ENCODE measurements around the gene TMSB15C.
"Not testable (repeated sequence)": the region's sequence is repeated elsewhere in the genome, so short reads cannot be mapped to it uniquely, and the experiment has no call there.

TMSB15C gene

DNA sequence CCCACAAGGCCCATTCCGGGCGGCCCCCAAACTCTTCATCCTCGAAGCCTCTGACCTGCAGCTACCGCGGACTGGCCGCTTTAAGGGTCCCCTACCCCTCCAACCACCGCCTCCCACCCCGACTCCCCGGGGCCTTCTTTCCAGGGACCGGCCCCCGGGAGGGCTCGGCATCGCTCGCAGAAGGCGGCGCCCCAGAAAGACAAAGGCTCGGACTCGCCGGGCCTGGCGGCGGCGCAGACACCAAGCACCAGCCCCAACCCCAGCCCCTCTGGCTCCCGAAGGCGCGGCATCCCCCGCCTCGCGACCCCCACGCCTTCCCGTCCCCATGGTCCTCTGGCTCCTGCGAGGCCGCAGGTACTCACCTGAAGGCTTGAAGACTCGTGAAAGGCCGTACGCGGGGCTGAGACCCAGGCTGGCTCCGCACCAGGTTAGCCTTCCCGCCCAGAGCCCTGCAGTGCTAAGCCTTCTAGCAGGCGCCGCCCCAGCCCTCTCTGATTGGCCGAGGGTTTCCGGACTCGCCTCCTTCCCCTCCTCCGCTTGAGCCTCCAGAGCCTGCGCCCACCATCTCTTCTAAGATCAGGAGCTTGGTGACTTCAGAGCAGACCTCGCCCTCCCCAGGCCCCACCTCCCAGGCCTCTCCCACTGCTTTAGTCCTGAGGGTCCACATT is at the start of gene TMSB15C:
TSS of gene TMSB15C (minus strand) at position 459 of the 668 bp plus-strand sequence.
- DNase-seq: not testable (repeated sequence)

DNA sequence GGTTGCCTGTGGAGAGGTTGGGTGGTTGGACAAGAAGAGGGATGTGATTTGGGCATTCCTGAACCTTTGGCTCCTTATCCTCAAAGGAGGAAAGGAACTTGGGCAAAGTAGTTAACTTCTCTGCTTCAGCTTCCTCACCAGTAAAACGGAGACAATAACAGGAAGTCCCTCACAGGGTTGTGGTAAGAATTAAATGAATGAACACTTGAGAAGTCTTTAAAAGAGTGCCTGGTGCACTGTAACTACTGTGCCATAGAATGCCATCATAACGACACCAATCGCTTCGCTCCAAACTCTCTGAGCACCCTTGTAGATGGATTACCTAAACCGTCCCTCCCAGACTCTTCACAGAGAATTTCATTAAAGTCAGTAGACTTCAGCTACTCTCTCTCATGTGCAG is 46.8 kb upstream of the TMSB15C start:
- no peak for DNase-seq

DNA sequence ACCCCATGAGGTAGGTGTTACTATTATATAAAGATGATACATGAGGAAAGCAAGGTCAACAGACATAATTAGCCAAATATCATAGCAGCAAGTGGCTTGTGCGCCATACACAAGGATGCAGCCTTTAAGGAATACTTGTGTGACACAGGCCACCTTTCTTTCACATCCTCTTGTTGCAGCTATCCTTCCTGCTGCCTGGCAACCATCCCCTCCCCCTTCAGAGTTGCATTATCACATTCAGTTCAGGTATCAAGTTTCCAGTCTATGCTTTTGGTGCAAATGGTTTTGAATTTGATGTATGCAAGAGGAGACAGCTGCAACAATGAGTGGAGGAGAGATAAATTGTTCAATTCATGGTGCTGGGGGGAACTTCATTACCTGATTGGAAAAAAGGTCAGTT is 42.7 kb upstream of the TMSB15C start:
- no peak for DNase-seq

DNA sequence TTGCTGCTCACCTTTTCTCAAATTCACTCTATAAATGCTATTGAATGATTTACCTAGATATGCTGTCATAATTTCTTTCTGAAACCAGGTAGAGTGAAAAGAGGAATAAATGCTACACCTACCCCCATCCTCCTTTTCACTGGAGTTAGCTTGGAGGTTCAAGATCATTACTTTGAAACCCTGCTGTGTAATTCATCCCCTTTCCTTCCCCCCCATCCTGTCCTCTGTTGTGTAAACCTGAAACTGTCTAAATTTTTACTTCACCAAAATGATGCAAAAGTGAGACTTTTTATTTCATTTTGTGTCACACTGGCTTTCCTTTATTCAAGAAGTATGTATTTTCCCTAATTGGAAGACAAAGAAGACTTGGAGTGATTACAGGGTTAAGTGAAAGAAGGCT is 41.7 kb upstream of the TMSB15C start:
- DNase-seq: no peak

DNA sequence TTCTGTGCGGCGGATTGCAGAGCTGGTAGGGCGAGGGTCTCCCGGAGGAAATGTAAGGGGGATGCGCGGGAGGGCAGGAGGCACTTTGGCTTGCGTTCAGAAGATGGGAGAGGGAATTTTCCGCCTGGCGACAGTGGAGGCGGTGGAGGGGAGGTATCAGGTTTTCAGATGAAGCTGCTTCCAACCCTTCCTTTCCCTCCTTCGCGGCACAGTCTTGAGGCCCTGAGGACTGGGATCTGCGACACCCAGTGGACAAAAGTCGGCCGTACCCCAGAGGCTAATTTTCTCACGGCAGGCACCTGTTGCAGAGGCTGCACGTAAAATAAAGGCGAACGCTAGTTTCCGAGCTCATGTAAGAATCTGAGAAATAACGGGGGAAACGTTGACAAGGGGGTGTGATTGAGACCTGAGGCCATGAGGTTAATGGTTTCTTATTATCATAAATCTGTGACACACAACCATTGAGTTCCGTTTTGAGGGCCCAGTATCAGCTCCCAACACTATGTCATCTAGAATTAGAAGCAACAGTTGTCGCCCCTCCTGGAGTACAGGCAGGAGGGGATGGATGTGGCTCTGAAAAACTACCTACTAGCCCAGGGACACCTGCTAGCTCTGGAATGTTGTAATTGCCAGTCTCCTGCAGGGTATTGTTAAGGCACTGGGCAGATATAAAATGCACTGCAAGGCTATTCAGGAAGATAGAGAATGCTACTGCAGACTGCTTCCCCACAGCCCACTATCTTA is 37.4 kb upstream of the TMSB15C start:
- peak in 1 of 2 donors; percentile 24 for DNase-seq

DNA sequence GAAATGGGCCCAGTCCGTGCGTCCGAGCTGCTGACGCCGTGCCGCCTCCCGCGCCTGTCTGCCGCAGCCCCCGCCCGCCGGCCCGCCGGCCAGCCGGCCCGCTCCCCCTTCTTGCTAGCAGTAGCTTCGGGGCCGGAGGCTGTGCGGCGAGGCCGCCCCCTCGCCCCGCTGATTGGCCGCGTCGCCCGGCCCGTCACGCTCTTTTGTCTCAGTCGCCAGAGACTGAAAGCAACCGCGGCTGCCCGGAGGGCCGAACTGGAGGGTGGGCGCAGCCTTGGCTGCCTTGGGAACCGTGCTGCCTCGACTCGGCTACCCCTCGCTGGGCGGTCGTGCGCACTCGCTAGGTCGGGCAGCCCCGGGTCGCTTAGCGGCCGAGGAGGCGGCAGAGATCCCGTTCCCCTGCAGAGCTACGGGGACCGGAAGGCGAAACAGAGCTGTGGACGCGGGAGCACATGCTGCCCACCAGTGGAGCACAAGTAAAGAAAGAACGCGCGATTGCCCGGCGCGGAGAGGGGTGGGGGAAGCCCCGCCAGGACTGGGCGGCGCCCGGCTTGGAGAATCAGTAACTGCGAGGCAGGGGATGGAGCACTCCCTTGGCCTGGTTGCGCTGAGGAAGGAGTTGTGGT is 36.4 kb upstream of the TMSB15C start, which contains the start of gene ZCCHC18:
TSS of gene ZCCHC18 (plus strand) at position 198 of the 626 bp plus-strand sequence. CDS start 1,589 bp downstream, outside the sequence.
- DNase-seq: no peak

DNA sequence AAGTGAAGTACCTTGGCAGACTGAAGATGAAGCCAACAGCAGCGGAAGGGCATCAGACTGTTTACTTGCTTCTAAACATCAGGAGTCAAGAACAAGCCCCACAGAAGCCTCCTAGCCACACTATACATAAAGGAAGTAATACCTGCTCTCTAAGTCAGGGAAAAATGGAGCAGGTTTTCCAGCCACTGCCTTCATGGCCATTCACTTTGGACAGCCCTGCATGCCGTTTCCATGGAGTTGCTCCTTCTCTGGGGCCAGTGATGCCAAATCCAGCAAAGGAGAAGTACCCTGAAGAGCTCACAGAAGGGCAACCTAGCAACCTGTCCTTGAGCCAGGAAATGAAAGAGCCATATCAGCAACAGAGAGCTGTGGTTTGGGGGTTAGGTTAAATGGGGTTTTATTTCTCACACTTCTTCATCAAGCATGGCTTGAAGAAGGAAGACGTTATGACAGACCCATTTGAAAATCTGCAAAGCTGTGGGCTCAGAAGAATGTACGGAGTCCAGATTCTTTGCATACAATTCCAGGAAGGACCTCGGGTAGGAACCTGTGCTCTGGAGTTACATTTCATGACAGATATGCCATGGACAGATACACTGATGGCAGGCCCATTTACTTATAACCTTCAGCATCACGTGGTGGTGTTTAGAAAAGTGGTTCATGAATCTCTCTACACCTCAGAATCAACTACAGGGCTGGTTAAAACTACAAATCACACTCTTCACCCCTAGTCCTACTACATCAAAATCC is 34.6 kb upstream of the TMSB15C start:
- not testable (repeated sequence) for DNase-seq

DNA sequence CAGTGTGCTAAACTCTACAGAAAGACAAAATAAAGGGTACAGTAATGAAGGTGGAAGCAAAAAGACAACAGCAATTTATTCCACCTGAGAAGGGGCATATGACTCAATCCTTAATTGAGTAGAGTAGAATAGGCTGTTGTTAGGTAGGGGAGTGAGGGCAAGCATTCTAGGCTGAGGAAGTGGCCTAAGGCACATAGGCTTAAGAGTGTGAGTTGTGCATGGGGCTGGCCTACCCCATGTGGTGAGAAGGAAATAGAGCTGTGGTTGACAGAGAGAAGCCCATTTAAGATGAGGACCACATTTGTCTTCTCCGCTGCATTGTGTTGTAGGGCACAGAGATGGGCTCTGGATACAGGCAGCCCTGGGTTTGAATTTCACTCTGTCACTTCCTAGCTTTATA is 32.9 kb upstream of the TMSB15C start:
- DNase-seq: no peak

DNA sequence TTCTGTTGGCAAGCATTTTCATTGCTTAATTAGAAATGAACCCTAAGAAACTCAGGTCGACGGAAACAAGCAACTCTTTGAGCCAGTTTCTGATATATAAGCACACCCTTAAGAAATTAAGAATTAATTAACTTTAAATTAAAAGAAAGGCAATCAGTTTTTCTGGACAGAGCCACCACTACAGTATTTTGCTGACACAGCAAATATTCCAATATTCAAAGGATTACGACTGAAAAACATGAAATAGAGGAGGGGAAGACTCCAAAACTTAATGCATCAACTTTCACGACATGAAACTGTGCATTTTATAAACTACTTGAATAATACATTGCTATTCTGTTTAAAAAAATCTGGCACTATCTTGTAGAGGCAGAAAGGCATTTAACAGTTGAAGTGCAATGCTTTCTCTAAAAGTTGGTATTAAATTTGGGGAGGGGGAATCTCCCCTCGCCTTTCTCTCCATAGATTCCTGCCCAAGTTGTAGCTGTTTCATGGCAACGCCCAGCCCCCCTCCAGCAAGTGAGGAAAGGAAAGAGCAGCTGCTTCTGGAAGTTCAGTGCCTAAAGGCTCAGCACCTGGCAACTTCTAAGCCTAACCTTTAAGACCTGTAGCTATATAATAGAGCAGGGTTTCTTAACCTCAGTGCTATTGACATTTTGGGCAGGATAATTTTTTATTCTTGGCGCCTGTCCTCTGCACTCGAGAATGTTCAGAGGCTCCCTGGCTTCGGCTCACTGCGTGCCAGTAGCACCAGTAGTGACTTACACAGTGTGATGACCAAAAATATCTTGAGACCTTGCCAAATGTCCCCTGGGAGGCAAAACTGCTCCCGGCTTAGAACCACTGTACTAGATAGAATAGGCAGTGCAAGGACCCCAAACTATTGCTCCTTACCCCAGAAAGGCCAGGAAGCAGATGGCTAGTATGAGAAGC is 29.6 kb upstream of the TMSB15C start:
- DNase-seq: no peak

DNA sequence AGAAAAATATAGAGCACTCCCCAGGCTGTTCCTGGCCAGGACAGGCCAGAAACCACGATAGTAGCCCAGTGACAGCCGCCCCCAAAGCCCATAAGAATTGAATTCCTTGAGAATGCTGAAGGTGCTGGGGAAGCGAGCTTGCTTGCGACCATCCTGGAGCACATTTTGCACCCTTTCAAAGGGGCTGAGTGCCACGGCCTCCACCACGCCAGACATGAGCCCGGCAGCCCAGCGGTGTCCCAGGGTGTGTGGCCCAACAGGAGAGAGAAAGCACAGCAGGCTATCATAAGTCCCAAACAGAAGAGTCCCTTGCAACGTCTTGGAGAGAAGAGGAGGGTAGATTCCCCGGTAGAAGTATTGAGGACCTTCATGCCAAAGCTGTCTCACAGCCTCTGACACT is 28.6 kb upstream of the TMSB15C start:
- no peak for DNase-seq

DNA sequence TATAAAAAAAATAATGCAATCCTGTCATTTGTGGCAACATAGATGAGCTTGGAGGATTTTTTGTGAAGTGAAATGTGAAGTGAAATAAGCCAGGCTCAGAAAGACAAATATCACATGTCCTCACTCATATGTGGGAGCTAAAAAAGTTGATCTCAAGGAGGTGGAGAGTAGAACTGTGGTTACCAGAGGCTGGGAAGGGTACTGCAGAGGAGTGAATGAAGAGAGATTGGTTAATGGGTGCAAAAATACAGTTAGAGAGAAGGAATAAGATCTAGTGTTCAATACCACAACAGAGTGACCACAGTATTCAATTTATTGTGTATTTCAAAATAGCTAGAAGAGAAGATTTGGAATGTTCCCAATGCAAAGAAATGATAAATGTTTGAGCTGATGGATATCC is 22.9 kb upstream of the TMSB15C start:
- DNase-seq: no peak

DNA sequence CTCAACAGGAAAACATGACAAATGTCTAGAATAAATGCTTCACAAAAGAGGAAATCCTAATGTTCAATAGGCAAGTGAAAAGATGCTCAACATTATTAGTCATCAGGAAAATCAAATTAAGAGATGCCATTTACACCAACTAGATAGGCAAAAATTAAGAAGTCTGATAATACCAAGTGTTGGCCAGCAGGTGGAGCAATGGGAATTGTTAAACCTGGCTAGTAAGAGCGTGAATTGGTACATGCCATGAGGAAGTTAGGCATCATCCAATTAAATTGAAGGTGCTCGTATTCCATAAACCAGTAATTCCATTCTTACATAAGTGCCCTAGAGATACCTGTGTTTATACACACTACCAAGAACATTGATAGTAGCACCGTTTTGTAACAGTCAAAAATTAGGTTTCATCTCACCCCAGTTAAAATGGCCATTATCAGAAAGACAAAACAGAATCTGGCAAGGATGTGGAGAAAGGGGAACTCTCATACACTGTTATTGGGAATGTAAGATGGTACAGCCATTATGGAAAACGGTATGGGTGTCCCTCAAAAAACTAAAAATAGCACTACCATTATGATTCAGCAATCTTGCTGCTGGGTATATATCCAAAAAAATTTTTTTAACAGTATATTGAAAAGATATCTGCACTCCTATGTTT is 22.2 kb upstream of the TMSB15C start:
- peak in 1 of 2 donors; percentile 64 for DNase-seq

DNA sequence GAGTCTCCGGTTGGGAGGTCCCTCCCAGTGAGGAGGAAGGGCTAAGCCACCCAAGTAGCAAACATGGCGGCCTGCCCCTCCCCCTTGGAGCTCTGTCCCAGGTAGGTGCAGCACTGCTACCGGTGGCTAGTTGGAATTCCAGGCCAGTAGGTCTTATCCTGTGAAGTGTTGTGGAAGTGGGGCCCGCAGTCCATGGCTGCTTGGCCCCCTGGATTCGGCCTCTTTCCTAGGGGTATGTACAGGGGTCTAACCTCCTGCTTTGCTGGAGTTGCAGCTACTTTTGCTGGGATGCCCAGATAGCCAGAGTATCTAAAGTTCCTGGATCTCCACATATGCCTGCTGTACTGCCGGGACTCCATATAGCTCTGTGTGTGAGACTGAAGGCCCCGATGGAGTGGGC is 9.9 kb upstream of the TMSB15C start:
- no peak for DNase-seq

DNA sequence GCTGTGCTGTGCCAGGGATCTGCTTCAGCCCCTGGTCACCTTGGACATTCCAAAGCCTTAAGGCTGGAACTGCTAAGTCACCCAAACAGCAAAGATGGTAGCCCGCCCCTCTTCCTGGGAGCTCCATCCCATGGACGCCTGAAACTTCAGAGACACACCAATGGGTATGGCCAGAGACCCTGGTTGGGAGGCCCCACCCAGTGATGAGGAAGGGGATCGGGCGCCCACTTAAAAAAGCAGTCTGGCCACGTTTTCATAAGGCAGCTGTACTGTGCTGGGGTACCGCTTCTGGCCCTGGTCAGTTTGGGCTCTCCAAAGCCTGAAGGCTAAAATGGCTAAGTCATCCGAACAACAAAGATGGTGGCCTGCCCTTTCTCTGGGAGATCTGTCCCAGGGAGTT is 9.4 kb upstream of the TMSB15C start:
- DNase-seq: no peak

DNA sequence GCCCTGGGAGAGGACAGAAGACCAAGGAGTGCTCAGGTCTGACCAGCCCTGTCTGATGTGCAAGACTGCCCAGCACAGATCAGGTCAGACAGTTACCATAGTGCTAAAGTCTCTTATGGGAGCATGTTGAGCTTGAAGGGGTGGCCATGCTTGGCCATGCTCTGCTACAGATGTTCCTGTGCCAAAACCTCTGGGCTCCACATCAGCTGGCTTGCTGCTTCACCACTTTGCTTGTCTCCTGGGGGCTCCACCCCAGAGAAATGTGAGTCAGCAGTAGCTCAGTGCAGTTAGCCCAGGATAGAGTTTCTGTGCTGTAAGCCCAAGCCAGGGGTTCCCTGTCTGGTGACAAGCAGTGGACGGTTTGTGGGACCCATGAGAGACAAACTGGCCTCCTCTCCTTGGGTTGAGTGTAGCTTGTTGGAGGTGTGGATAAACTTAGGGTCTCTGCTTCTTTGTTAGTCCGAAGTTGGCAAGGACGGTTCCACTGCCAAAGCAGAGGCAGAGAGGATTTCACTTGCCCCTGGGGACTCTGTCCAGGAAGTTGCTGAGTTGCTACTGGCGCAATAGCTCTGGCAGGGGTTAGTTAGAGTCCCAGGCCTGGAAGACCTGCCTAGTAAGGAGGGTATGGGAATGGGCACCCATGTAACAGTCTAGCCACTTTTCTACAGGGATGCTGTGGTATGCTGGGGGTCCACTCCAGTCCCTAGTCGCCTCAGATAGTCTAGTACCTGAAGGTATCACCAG is 8.7 kb upstream of the TMSB15C start:
- DNase-seq: no peak

DNA sequence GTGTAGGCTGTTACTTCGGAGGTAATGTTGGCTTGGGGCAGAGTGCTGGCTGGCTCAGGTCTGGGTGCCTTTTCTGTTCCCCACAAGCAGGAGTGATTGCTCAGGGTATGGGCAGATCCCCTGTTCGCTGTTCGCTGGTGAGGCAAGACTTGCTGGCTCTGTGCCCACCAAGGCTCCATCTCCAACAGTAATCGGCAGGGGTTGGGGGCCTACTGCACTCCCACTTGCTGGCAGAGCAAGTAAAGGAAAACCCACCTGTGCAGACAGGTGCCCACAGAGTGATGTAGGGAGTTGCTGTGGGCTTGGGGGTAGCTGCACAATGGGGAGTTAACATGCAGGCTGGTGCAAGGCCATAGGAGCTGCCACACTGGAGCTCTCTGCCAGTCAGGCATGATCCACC is 8.0 kb upstream of the TMSB15C start:
- no peak for DNase-seq

DNA sequence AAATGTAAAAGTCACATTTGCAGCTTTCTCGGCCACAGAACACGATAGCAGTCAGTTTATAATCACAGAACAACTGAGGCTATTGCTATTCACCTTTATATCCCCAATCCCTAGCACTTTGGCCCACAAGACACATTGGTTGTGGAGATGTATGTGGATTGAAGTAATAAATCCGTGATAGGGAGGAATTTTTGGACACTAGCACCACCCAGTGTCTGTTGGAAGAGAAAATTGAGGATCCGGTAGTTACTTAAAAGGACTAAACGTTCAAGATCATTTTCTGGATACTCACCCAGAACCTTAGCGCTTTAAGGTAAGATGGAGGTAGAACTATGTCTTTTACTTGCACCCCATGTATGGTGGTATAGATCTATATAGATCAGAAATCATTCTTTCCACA is 1.8 kb upstream of the TMSB15C start:
- not testable (repeated sequence) for DNase-seq

DNA sequence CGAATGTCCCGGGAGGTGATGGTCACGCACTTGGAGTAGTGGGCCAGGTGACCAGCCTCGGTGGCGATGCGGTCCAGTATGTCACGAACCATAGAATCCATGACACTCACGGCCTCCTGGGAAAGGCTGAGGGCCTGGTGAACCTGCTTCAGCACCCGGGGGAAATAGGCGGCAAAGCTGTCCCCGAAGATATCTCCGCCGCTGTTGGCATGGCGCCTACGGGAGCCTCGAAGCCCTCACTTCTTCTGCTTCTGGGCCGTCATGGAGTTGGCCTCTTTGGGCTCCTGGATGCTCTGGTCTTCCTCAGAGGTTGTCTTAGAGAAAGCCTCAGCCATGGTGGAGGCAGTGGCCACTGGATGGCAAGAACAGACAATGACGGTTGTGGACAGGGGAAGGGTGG is 13.4 kb downstream of the TMSB15C start:
- not testable (repeated sequence) for DNase-seq

DNA sequence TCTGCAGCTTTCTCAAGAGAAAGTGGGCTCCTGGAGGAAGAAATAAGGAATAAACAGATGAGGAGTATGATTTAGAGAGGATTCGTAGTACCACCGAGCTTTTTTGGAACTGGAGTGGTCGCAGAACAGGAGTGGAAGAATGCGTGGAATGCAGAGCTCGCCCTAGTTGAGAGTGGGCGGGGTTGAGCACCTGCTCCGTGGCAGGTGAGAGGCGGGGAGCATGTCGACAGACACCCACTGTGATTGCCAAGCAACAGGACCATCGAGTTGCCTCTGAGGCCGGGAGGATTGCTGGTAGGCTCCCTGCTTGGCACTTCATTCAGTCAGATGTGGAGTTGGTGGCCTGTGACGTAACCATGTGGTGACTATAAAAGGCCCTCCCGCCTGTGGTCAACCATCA is 21.1 kb downstream of the TMSB15C start:
- not testable (repeated sequence) for DNase-seq

DNA sequence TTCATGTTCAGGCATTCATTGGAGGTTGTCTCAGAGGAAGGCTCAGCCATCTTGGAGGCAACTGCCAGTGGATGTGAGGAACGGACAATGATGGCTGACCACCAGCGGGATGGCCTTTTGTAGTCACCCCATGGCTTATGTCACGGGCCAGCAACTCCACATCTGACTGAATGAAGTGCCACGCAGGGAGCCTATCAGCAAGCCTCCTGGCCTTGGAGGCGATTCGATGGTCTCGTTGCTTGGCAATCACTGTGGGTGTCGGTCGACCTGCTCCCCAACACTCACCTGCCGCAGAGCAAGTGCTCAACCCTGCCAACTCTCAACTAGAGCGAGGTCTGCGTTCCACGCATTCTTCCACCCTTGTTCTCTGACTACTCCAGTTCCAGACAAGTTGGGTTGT is 28.9 kb downstream of the TMSB15C start:
- DNase-seq: no peak

DNA sequence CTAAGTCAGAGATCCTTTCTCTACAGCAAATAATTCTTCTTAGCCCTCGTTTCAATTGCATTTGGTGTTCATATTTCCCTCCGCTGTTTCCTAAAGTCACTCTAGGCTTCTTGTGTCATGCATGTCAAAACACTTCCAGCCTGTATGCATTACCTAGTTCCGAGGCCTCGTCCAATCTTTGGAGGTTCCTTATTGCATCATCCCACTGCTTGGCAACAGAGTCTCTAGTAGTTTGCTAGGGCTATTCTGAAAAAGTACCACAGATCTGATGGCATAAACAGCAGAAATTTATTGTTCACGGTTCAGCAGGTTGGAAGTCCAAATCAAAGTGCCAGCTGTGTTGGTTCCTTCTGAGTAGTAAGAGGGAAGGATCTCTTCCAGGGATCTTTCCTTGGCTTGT is 30.4 kb downstream of the TMSB15C start:
- no peak for DNase-seq

All from bone marrow (tissue), 2 donors.